ENCODE results near the gene PON3. TPM values are rescaled to one million over a fixed set of nuclear protein-coding genes. Genes with fewer than 3 reads are reported as not detected.

Gene PON3
- total and polyA plus RNA-seq, 12 donors, result 0.23 to 2.7 (median 0.64) TPM; not detected in 1

DNA sequence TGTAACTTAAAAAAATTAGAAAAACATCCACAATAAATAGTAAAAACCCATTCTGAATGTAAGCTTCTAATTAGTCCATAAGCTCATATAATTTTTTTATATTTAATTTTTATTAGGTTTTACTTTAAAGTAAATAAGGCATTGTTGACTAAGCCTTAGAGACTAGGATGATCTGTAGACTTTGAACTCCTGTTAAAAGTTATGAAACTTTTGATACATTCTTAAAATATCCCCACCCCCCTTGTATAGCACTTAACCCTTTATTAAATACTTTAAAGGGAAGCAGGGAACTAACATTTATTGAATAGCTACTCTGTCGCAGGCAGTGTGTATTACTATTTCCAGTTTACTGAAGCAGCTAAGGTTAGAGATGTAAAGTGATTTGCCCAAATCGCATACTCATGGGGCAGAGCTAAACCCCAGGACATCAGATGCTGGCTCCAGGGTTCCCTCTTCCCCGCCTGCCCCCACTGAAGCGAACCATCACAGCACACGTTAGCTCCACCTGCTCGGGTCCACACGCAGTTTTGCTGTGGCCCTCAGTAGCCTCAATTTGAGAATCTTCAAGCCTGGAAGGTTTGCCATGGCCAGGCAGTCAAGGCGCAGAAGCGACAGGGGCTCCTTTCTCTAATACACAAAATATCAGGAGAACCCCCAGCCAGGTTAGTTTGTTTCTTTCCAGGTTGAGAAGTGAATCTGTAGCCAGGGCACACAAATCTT is 72.6 kb downstream of the PON3 start:
- WGBS, 2 donors, result 79% methylated on average over 9 of the region's 9 CpGs
- Histone ChIP-seq H3K4me1 (no peaks in the 10 kb centered on the region), H3K9me3 (no peaks in the 10 kb centered on the region), H3K36me3 (no peaks in the 10 kb centered on the region), H3K4me3 (no peak overlapping the region), H3K27ac (no peak overlapping the region), H3K27me3 (peaks cover 0 to 42% (median 21%) of the 10 kb centered on the region in 7 donors)
- ATAC-seq, result no peak
- intact Hi-C loops (cut with DNase I), result no loop called here
- TF ChIP-seq, protein P1, sequence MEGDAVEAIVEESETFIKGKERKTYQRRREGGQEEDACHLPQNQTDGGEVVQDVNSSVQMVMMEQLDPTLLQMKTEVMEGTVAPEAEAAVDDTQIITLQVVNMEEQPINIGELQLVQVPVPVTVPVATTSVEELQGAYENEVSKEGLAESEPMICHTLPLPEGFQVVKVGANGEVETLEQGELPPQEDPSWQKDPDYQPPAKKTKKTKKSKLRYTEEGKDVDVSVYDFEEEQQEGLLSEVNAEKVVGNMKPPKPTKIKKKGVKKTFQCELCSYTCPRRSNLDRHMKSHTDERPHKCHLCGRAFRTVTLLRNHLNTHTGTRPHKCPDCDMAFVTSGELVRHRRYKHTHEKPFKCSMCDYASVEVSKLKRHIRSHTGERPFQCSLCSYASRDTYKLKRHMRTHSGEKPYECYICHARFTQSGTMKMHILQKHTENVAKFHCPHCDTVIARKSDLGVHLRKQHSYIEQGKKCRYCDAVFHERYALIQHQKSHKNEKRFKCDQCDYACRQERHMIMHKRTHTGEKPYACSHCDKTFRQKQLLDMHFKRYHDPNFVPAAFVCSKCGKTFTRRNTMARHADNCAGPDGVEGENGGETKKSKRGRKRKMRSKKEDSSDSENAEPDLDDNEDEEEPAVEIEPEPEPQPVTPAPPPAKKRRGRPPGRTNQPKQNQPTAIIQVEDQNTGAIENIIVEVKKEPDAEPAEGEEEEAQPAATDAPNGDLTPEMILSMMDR (IDR thresholded peaks at IDR 0.05), result no peak
- no peak for DNase-seq

GRCh38 chr7:95322854-95323253 is 73.3 kb downstream of the PON3 start:
- H3K9me3 ChIP-seq, result no peaks in the 10 kb centered on the region
- TF ChIP-seq, protein P1 (IDR thresholded peaks at IDR 0.05), result no peak
- ATAC-seq, result peak in 1 of 8 donors; percentile 18
- H3K27ac ChIP-seq, result no peak overlapping the region
- H3K36me3 ChIP-seq, result no peaks in the 10 kb centered on the region
- no peak for DNase-seq
- WGBS, 2 donors, result 59 to 63% methylated on average over 2 of the region's 2 CpGs
- no peaks in the 10 kb centered on the region for H3K4me1 ChIP-seq
- no peak overlapping the region for H3K4me3 ChIP-seq
- H3K27me3 ChIP-seq, result peaks cover 0 to 42% (median 21%) of the 10 kb centered on the region in 7 donors
- intact Hi-C loops (cut with DNase I), result no loop called here

DNA sequence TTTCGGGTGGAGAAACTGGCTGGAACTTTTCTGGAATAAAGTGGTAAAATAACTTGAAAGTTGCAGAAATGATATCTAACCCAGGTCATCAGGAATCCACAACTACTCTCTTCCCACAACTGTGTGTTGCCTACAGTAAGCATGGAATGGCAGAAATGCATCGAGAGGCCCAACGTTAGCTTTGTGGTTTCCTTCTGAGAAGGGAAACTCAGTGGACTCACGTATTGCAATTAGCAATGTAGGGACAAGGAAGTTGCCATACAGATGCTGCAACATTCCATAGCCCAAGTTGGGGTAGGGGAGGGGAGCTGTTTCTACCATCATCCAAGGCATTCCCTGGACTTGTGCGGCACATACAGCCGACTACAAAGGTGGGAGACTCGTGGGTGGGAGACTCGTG is 73.8 kb downstream of the PON3 start:
- ATAC-seq (no peak), DNase-seq (no peak)
- 86 to 90% methylated on average over 8 of the region's 8 CpGs for whole genome bisulfite sequencing, 2 donors
- Histone ChIP-seq H3K9me3 (no peaks in the 10 kb centered on the region), H3K4me1 (no peaks in the 10 kb centered on the region), H3K27me3 (peaks cover 0 to 42% (median 21%) of the 10 kb centered on the region in 7 donors), H3K36me3 (no peaks in the 10 kb centered on the region), H3K4me3 (no peak overlapping the region), H3K27ac (no peak overlapping the region)
- intact Hi-C loops (cut with DNase I), result no loop called here
- TF ChIP-seq, protein P1 (IDR thresholded peaks at IDR 0.05), result no peak

DNA sequence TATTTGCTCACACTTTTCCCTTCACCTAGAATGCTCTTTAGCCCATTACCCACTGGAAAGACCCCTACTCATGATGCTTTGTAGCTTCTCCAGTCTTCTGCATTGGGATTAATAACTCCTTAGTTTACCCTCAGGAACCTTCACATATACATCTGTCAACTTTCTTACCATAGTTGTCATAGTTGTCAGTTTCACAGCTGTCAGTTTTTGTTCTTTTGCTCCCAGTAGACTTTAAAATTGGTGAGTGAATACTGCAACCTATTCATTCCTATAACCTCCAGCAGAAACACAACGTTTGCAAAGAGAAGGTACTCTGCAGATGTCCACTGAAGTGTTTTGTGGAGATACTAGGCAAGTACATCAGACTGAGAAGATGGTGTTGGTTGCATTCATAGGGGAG is 74.5 kb downstream of the PON3 start:
- Histone ChIP-seq H3K9me3 (no peaks in the 10 kb centered on the region), H3K36me3 (no peaks in the 10 kb centered on the region), H3K27me3 (peaks cover 0 to 40% (median 21%) of the 10 kb centered on the region in 7 donors), H3K4me1 (no peaks in the 10 kb centered on the region), H3K27ac (no peak overlapping the region), H3K4me3 (no peak overlapping the region)
- DNase-seq, result no peak
- TF ChIP-seq, protein P1 (IDR thresholded peaks at IDR 0.05), result no peak
- intact Hi-C loops (cut with DNase I), result no loop called here
- no peak for ATAC-seq
- 69 to 73% methylated on average over 1 of the region's 1 CpG for WGBS, 2 donors
